Adrenal gland (tissue), 5 donors: ENCODE data around the gene CDH12.

ENCODE experiments used
- CTCF ChIP-seq, 6 experiments: fragments of 450-650 bp in 4 of 6; fragments of 200-600 bp in 2 of 6; sonication (generic) in 1 of 6; IDR thresholded peaks; 1 replicate in 5 of 6; 2 replicates in 1 of 6; pipeline versions ENCODE4 v1.5.1 to v1.8.0; 2016 to 2021; ENCODE audit warnings: antibody characterized with exemption in 6 of 6, mild to moderate bottlenecking in 2 of 6, moderate library complexity in 1 of 6
- POLR2A ChIP-seq, 2 donors: fragments of 450-650 bp; IDR thresholded peaks; one replicate each; pipeline ENCODE4 v1.6.1; 2017; ENCODE audit warnings: antibody characterized with exemption in 2 of 2, mild to moderate bottlenecking in 2 of 2, moderate library complexity in 1 of 2
- donor health status: DM: no; HTN: no; CAD: no.

DNA sequence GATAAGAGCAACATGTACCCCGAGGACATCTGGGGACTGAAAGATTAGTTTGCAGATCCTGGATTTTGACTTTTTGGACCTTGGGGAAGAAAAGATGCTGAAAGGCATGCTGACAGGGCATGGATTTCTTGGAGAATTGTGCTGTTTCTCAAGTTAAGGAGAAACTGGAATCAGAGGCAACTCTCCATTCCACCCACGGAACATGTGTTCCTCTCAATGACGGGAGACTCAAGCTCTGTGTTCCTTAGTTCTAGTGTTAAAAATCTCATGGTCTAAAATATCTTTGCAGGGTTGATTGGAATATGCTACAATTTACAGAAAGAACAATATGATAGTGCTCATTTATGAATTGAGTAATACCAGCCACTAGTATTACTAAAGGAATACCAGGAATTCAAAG lies 34.4 kb upstream of the CDH12 start:
- TF ChIP-seq CTCF (IDR thresholded peaks at IDR 0.05) = no peak
- TF ChIP-seq POLR2A (IDR thresholded peaks at IDR 0.05) = no peak
